HEK293 (cell line): Measurements from ENCODE around the gene MYO1D.
"Not testable (repeated sequence)": the region's sequence is repeated elsewhere in the genome, so short reads cannot be mapped to it uniquely, and the experiment has no call there.

Source experiments
- CTCF ChIA-PET: fragments of 350-600 bp; formaldehyde crosslinking; extraction: SDS; loops from one replicate; lab custom pipeline; 2021; ENCODE audit warnings: antibody characterized with exemption; lab: Yijun Ruan, JAX
- POLR2A ChIA-PET: fragments of 300-600 bp; formaldehyde crosslinking; extraction: SDS; loops from one replicate; lab custom pipeline; 2020; ENCODE audit warnings: antibody characterized with exemption, inconsistent platforms; lab: Yijun Ruan, JAX
- H3K27ac ChIP-seq: fragments of 200-500 bp; sonication (Bioruptor generic); 2 replicates; pipeline ENCODE4 v1.5.1; 2014; ENCODE audit warnings: low read depth, low read length, control low read depth, inconsistent platforms; ENCODE audit errors: extremely low read depth
- H3K36me3 ChIP-seq, 2 experiments: fragments of 200-500 bp in 1 of 2; sonication (Bioruptor generic) in 1 of 2; 1 replicate in 1 of 2; 2 replicates in 1 of 2; pipeline ENCODE4 v1.5.1; 2014 to 2017; ENCODE audit warnings: inconsistent platforms in 2 of 2, low read length in 2 of 2; ENCODE audit not compliant: control insufficient read depth in 2 of 2, insufficient read depth in 1 of 2
- H3K4me1 ChIP-seq: fragments of 200-500 bp; sonication (Bioruptor generic); 2 replicates; pipeline ENCODE4 v1.5.1; 2014; ENCODE audit warnings: mild to moderate bottlenecking, low read length, inconsistent platforms; ENCODE audit not compliant: control insufficient read depth, insufficient read depth
- H3K4me3 ChIP-seq: 2 replicates; pipeline ENCODE4 v1.5.1; 2011; ENCODE audit warnings: low read depth, mild to moderate bottlenecking, control low read depth, low read length, moderate library complexity
- H3K9me3 ChIP-seq: fragments of 200-500 bp; sonication (Bioruptor generic); 2 replicates; pipeline ENCODE4 v1.5.1; 2014; ENCODE audit warnings: low read depth, low read length, inconsistent platforms; ENCODE audit not compliant: control insufficient read depth, insufficient read depth
- KLF1 ChIP-seq: fragments of 450-650 bp; formaldehyde crosslinking; IDR thresholded peaks from 2 replicates; pipeline ENCODE4 v1.5.1; 2016; ENCODE audit warnings: missing biosample characterization, missing genetic modification characterization
- MZF1 ChIP-seq: fragments of 450-650 bp; formaldehyde crosslinking; IDR thresholded peaks from 2 replicates; pipeline ENCODE4 v1.5.1; 2017; ENCODE audit warnings: missing biosample characterization, missing genetic modification characterization, borderline replicate concordance
- ZNF132 ChIP-seq: fragments of 450-650 bp; formaldehyde crosslinking; IDR thresholded peaks from 2 replicates; pipeline ENCODE4 v1.5.1; 2017; ENCODE audit warnings: missing biosample characterization, missing genetic modification characterization, borderline replicate concordance
- ZNF133 ChIP-seq: fragments of 450-650 bp; formaldehyde crosslinking; IDR thresholded peaks from 2 replicates; pipeline ENCODE4 v1.5.1; 2016; ENCODE audit warnings: missing biosample characterization, missing genetic modification characterization
- ZNF169 ChIP-seq: fragments of 450-650 bp; formaldehyde crosslinking; IDR thresholded peaks from 2 replicates; pipeline ENCODE4 v1.5.1; 2016; ENCODE audit warnings: missing biosample characterization, missing genetic modification characterization
- ZNF324 ChIP-seq: fragments of 450-650 bp; formaldehyde crosslinking; IDR thresholded peaks from 2 replicates; pipeline ENCODE4 v1.5.1; 2016; ENCODE audit warnings: missing biosample characterization, missing genetic modification characterization
- ZNF544 ChIP-seq: fragments of 450-650 bp; formaldehyde crosslinking; IDR thresholded peaks from 2 replicates; pipeline ENCODE4 v1.5.0; 2017; ENCODE audit warnings: missing biosample characterization, missing genetic modification characterization
- ZNF548 ChIP-seq: fragments of 450-650 bp; formaldehyde crosslinking; IDR thresholded peaks from 2 replicates; pipeline ENCODE4 v1.5.1; 2016; ENCODE audit warnings: missing biosample characterization, missing genetic modification characterization
- ZNF555 ChIP-seq: fragments of 450-650 bp; formaldehyde crosslinking; conservative IDR thresholded peaks from 2 replicates; pipeline ENCODE4 v1.5.1; 2017; ENCODE audit warnings: missing biosample characterization, mild to moderate bottlenecking, missing genetic modification characterization, inconsistent platforms
- ZNF596 ChIP-seq: fragments of 450-650 bp; IDR thresholded peaks from 2 replicates; pipeline ENCODE4 v1.5.0; 2018; ENCODE audit warnings: missing biosample characterization, mild to moderate bottlenecking, missing genetic modification characterization, moderate library complexity
- ZNF621 ChIP-seq: fragments of 450-650 bp; formaldehyde crosslinking; IDR thresholded peaks from 2 replicates; pipeline ENCODE4 v1.5.1; 2017; ENCODE audit warnings: missing biosample characterization, missing genetic modification characterization
- ZNF658 ChIP-seq: fragments of 450-650 bp; formaldehyde crosslinking; IDR thresholded peaks from 2 replicates; pipeline ENCODE4; 2016; ENCODE audit warnings: missing biosample characterization, missing genetic modification characterization
- TF ChIP-seq, protein P1 (sequence below): fragments of 450-650 bp; formaldehyde crosslinking; IDR thresholded peaks from 2 replicates; pipeline ENCODE4 v1.5.1; 2016; ENCODE audit warnings: missing biosample characterization, missing genetic modification characterization
- TF ChIP-seq, protein P2 (sequence below): fragments of 450-650 bp; formaldehyde crosslinking; IDR thresholded peaks from 2 replicates; pipeline ENCODE4 v1.5.1; 2016; ENCODE audit warnings: missing biosample characterization, missing genetic modification characterization
- TF ChIP-seq, protein P3 (sequence below): fragments of 450-650 bp; IDR thresholded peaks from 2 replicates; pipeline ENCODE4 v1.5.1; 2018; ENCODE audit warnings: missing biosample characterization, missing genetic modification characterization
- TF ChIP-seq, protein P4 (sequence below): fragments of 450-650 bp; formaldehyde crosslinking; IDR thresholded peaks from 2 replicates; pipeline ENCODE4 v1.5.1; 2016; ENCODE audit warnings: missing biosample characterization, missing genetic modification characterization
- TF ChIP-seq, protein P5 (sequence below): fragments of 450-650 bp; formaldehyde crosslinking; IDR thresholded peaks from 2 replicates; pipeline ENCODE4 v1.5.1; 2017; ENCODE audit warnings: missing biosample characterization, missing genetic modification characterization

MYO1D gene

DNA sequence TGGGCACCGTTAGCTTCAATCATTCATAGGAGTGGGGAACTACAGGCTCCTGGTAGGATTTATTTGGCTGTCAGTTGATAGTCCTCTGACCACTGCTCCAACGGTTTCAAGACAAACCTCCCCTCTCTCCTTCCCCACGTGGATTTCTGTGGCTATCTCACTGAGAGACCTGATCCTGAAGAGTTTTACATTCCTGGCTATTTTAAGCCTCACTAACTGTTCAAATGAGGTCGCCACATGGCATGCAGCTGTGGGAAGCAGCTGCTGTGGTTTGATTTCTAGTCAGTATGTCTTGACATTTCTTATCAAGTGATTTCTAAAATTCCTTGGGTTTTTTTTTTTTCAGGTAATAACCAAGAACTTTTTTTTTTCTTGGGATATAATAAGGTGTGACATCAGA lies 351.8 kb downstream of the MYO1D start (continued):
- TF ChIP-seq, protein P1, sequence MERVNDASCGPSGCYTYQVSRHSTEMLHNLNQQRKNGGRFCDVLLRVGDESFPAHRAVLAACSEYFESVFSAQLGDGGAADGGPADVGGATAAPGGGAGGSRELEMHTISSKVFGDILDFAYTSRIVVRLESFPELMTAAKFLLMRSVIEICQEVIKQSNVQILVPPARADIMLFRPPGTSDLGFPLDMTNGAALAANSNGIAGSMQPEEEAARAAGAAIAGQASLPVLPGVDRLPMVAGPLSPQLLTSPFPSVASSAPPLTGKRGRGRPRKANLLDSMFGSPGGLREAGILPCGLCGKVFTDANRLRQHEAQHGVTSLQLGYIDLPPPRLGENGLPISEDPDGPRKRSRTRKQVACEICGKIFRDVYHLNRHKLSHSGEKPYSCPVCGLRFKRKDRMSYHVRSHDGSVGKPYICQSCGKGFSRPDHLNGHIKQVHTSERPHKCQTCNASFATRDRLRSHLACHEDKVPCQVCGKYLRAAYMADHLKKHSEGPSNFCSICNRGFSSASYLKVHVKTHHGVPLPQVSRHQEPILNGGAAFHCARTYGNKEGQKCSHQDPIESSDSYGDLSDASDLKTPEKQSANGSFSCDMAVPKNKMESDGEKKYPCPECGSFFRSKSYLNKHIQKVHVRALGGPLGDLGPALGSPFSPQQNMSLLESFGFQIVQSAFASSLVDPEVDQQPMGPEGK: no peak
- TF ChIP-seq ZNF169 (tag by site-specific recombination) (no peak), KLF1 (tag by site-specific recombination) (no peak), ZNF658 (no peak)
- TF ChIP-seq, protein P2, sequence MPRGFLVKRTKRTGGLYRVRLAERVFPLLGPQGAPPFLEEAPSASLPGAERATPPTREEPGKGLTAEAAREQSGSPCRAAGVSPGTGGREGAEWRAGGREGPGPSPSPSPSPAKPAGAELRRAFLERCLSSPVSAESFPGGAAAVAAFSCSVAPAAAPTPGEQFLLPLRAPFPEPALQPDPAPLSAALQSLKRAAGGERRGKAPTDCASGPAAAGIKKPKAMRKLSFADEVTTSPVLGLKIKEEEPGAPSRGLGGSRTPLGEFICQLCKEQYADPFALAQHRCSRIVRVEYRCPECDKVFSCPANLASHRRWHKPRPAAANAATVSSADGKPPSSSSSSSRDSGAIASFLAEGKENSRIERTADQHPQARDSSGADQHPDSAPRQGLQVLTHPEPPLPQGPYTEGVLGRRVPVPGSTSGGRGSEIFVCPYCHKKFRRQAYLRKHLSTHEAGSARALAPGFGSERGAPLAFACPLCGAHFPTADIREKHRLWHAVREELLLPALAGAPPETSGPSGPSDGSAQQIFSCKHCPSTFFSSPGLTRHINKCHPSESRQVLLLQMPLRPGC (tag by site-specific recombination): no peak
- TF ChIP-seq, all 188 proteins: peak for 0

DNA sequence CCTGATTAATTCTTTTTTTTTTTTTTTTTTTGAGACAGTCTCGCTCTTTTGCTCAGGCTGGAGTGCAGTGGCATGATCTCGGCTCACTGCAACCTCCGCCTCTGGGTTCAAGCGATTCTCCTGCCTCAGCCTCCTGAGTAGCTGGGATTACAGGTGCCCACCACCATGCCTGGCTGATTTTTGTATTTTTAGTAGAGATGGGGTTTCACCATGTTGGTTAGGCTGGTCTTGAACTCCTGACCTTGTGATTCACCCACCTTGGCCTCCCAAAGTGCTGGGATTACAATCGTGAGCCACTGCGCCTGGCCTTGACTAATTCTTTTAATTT lies 352.4 kb downstream of the MYO1D start:
- POLR2A ChIA-PET, H3K4me1 ChIP-seq, H3K9me3 ChIP-seq, H3K4me3 ChIP-seq, H3K27ac ChIP-seq, H3K36me3 ChIP-seq: not testable (repeated sequence)
- CTCF ChIA-PET: interaction anchor here (1.5 kb wide), 1 partner anchor 62 kb away, joined by 4 read pairs; no protein-coding TSS in a partner anchor

DNA sequence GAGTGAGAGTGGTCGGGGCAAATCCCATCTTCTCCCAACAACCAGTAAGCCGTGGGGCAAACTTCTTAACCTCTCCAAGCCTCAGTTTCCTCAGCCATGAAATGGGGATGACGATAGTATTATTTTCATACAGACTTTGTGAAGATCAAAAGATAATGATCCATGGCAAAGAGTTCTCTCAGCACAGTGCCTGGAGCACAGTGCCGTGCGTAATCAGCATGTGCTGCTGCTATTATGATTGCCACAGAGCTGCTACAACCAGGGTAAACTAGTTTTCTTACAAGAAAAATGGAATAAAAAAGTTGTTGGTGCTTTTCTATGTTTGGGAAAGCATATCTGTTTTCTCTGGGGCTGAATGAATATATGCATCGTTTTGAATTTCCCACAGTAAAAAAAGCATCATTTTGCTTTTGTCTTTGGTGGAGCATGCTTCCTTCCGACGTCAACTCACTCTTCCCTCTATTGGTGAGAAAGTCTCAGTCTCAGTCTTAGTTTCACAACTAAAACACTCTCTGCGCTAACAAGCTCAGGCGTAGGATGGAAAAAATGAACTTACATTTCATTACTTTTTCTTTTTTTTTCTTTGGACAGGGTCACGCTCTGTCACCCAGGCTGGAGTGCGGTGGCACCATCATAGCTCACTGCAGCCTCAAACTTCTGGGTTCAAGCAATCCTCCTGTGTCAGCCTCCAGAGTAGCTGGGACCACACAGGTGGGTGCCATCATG lies 352.9 kb downstream of the MYO1D start:
- Histone ChIP-seq H3K4me3 (no peak overlapping the region), H3K9me3 (no peaks in the 10 kb centered on the region), H3K36me3 (no peaks in the 10 kb centered on the region), H3K27ac (no peak overlapping the region), H3K4me1 (peaks cover 10% of the 10 kb centered on the region)
- no peak for TF ChIP-seq ZNF596
- TF ChIP-seq ZNF548 (tag by site-specific recombination): no peak
- TF ChIP-seq ZNF555 (tag by site-specific recombination): no peak
- TF ChIP-seq, protein P3, sequence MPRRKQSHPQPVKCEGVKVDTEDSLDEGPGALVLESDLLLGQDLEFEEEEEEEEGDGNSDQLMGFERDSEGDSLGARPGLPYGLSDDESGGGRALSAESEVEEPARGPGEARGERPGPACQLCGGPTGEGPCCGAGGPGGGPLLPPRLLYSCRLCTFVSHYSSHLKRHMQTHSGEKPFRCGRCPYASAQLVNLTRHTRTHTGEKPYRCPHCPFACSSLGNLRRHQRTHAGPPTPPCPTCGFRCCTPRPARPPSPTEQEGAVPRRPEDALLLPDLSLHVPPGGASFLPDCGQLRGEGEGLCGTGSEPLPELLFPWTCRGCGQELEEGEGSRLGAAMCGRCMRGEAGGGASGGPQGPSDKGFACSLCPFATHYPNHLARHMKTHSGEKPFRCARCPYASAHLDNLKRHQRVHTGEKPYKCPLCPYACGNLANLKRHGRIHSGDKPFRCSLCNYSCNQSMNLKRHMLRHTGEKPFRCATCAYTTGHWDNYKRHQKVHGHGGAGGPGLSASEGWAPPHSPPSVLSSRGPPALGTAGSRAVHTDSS (tag by site-specific recombination): no peak
- TF ChIP-seq ZNF544 (tag by site-specific recombination): no peak
- TF ChIP-seq MZF1 (tag by site-specific recombination): no peak
- no peak for TF ChIP-seq ZNF324 (tag by site-specific recombination)
- TF ChIP-seq ZNF133: no peak
- TF ChIP-seq, protein P4, sequence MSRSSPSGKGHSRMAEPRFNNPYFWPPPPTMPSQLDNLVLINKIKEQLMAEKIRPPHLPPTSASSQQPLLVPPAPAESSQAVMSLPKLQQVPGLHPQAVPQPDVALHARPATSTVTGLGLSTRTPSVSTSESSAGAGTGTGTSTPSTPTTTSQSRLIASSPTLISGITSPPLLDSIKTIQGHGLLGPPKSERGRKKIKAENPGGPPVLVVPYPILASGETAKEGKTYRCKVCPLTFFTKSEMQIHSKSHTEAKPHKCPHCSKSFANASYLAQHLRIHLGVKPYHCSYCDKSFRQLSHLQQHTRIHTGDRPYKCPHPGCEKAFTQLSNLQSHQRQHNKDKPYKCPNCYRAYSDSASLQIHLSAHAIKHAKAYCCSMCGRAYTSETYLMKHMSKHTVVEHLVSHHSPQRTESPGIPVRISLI (tag by site-specific recombination): no peak
- TF ChIP-seq, protein P5, sequence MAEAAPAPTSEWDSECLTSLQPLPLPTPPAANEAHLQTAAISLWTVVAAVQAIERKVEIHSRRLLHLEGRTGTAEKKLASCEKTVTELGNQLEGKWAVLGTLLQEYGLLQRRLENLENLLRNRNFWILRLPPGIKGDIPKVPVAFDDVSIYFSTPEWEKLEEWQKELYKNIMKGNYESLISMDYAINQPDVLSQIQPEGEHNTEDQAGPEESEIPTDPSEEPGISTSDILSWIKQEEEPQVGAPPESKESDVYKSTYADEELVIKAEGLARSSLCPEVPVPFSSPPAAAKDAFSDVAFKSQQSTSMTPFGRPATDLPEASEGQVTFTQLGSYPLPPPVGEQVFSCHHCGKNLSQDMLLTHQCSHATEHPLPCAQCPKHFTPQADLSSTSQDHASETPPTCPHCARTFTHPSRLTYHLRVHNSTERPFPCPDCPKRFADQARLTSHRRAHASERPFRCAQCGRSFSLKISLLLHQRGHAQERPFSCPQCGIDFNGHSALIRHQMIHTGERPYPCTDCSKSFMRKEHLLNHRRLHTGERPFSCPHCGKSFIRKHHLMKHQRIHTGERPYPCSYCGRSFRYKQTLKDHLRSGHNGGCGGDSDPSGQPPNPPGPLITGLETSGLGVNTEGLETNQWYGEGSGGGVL: no peak
- TF ChIP-seq ZNF132 (tag by site-specific recombination): no peak
- no peak for TF ChIP-seq ZNF621
- CTCF ChIA-PET: interaction anchor here (1.5 kb wide), 1 partner anchor 61 kb away, joined by 4 read pairs; no protein-coding TSS in a partner anchor
- POLR2A ChIA-PET: no interaction called here
